Measurements from ENCODE around the gene PGBD4.

GRCh38 chr15:34154725-34155204 lies 52.9 kb downstream of the PGBD4 start:
- TF ChIP-seq CTCF (conservative IDR thresholded peaks at IDR 0.05; ENCODE audit: low read depth, low read length) (no peak), EZH2 (IDR thresholded peaks at IDR 0.05; ENCODE audit: borderline replicate concordance, low read depth, low read length, poor library complexity, severe bottlenecking) (no peak)
